CD4-positive, alpha-beta T cell treated with Interleukin-17A for 1 hour (primary cell): Measurements from ENCODE around the gene RASA3.

Experiments
- DNase-seq: peaks from one replicate; pipeline ENCODE4 v3.0.0-alpha.2; 2020

Gene RASA3

GRCh38 chr13:114064450-114065140 is 67.8 kb downstream of the RASA3 start:
- DNase-seq: no peak

GRCh38 chr13:114063545-114064449 is 68.6 kb downstream of the RASA3 start:
- no peak for DNase-seq

GRCh38 chr13:114062754-114063153 is 69.7 kb downstream of the RASA3 start:
- DNase-seq: no peak

- DNase-seq: no peak
Observed at GRCh38 chr13:114062341-114062740, 70.1 kb downstream of the RASA3 start.

- no peak for DNase-seq
Observed at GRCh38 chr13:114061744-114062143, 70.7 kb downstream of the RASA3 start.

- no peak for DNase-seq
Observed at GRCh38 chr13:114061047-114061446, 71.4 kb downstream of the RASA3 start.

- no peak for DNase-seq
Observed at GRCh38 chr13:114059946-114060860, 72.2 kb downstream of the RASA3 start.

GRCh38 chr13:114059428-114059827 is 73.0 kb downstream of the RASA3 start:
- DNase-seq: no peak

GRCh38 chr13:114058051-114058867 is 74.2 kb downstream of the RASA3 start:
- no peak for DNase-seq

GRCh38 chr13:114057166-114058050 is 75.0 kb downstream of the RASA3 start:
- no peak for DNase-seq

GRCh38 chr13:114056205-114057013 is 76.0 kb downstream of the RASA3 start:
- DNase-seq: no peak

GRCh38 chr13:114055766-114056165 is 76.7 kb downstream of the RASA3 start:
- no peak for DNase-seq

GRCh38 chr13:114054830-114055439 is 77.5 kb downstream of the RASA3 start:
- no peak for DNase-seq

GRCh38 chr13:114054264-114054663 is 78.2 kb downstream of the RASA3 start:
- no peak for DNase-seq

- DNase-seq: no peak
Observed at GRCh38 chr13:114053026-114053425, 79.4 kb downstream of the RASA3 start.

GRCh38 chr13:114050536-114051450 is 81.6 kb downstream of the RASA3 start:
- no peak for DNase-seq

GRCh38 chr13:114049626-114050101 is 82.8 kb downstream of the RASA3 start:
- DNase-seq: no peak

GRCh38 chr13:114049026-114049425 is 83.4 kb downstream of the RASA3 start:
- peak; percentile 40 for DNase-seq
